DOHH2 (cell line): ENCODE measurements around the gene NKX3-2.
"Not testable (repeated sequence)": the region's sequence is repeated elsewhere in the genome, so short reads cannot be mapped to it uniquely, and the experiment has no call there.

Experiments used
- H3F3A ChIP-seq: fragments of 200-600 bp; sonication (generic), shearing (Covaris generic); 2 replicates; pipeline ENCODE4 v1.6.0; 2016; ENCODE audit warnings: antibody characterized with exemption, mild to moderate bottlenecking; ENCODE audit not compliant: control insufficient read depth, insufficient read depth
- H3K27ac ChIP-seq: fragments of 200-600 bp; sonication (generic); 2 replicates; pipeline ENCODE4 v1.5.1; 2014; ENCODE audit warnings: low read depth, mild to moderate bottlenecking, low read length, moderate library complexity
- H3K27me3 ChIP-seq: fragments of 200-600 bp; sonication (generic); 2 replicates; pipeline ENCODE4 v1.6.1; 2014; ENCODE audit warnings: mild to moderate bottlenecking, low read length, mixed read lengths; ENCODE audit not compliant: control insufficient read depth
- H3K36me3 ChIP-seq: fragments of 200-600 bp; sonication (generic); 2 replicates; pipeline ENCODE4 v1.6.1; 2014; ENCODE audit warnings: mild to moderate bottlenecking, low read length, moderate library complexity, mixed read lengths; ENCODE audit not compliant: control insufficient read depth
- H3K4me1 ChIP-seq: fragments of 200-600 bp; sonication (generic); 2 replicates; pipeline ENCODE4 v1.6.1; 2014; ENCODE audit warnings: mild to moderate bottlenecking, low read length, mixed read lengths; ENCODE audit not compliant: control insufficient read depth
- H3K4me2 ChIP-seq: fragments of 200-600 bp; sonication (generic); 2 replicates; pipeline ENCODE4 v1.6.0; 2014; ENCODE audit warnings: mild to moderate bottlenecking, low read length, moderate library complexity
- H3K4me3 ChIP-seq: fragments of 200-600 bp; sonication (generic); 2 replicates; pipeline ENCODE4 v1.5.1; 2014; ENCODE audit warnings: mild to moderate bottlenecking, low read length, mixed read lengths
- H3K79me2 ChIP-seq: fragments of 200-600 bp; sonication (generic); 2 replicates; pipeline ENCODE4 v1.6.1; 2014; ENCODE audit warnings: mild to moderate bottlenecking, low read length, mixed read lengths; ENCODE audit not compliant: control insufficient read depth
- H3K9me2 ChIP-seq: fragments of 200-600 bp; sonication (generic); replicated peaks from 2 replicates; pipeline ENCODE4 v1.6.1; 2014; ENCODE audit warnings: mild to moderate bottlenecking, low read length, mixed read lengths; ENCODE audit not compliant: control insufficient read depth
- H3K9me3 ChIP-seq: fragments of 200-600 bp; sonication (generic); 2 replicates; pipeline ENCODE4 v1.6.1; 2014; ENCODE audit warnings: antibody characterized with exemption, low read length, mixed read lengths; ENCODE audit not compliant: control insufficient read depth, insufficient read depth
- H4K20me1 ChIP-seq: fragments of 200-600 bp; sonication (generic); 2 replicates; pipeline ENCODE4 v1.6.0; 2014; ENCODE audit warnings: low read depth, mild to moderate bottlenecking, antibody characterized with exemption, low read length, moderate library complexity; ENCODE audit not compliant: control insufficient read depth, insufficient read depth
- EZH2phosphoT487 ChIP-seq: fragments of 200-600 bp; sonication (generic); IDR thresholded peaks from 2 replicates; pipeline ENCODE4 v1.6.1; 2017; ENCODE audit warnings: borderline replicate concordance, mild to moderate bottlenecking, antibody characterized with exemption, low read length, moderate library complexity, mixed read lengths
- TF ChIP-seq, protein P1 (sequence below): fragments of 200-600 bp; sonication (generic); IDR thresholded peaks from one replicate; pipeline ENCODE4 v1.5.1; 2014; ENCODE audit warnings: antibody characterized with exemption, mild to moderate bottlenecking, low read depth, low read length; ENCODE audit not compliant: poor library complexity, severe bottlenecking

Gene NKX3-2

DNA sequence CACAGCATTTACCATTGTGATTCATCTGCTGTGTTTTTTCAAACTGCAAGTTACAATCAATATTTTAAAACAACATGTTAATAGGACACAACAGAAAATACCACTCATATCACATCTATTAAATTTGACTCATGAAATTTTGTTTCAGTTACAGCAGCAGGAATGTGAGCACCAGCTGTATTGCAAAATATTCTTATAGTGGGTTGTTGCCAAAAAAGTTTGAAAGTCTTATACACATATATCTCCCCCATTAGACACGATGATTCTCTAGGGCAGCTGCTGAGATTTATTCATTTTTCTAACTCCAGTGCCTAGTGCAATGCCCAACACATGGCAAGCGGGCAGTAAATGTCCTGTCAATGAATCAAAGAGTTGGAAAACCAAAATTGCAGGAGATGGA lies 26.6 kb upstream of the NKX3-2 start:
- Histone ChIP-seq H3K4me2 (no peak overlapping the region), H3K27me3 (no peaks in the 10 kb centered on the region), H4K20me1 (no peaks in the 10 kb centered on the region), H3K9me2 (no peaks in the 10 kb centered on the region), H3K27ac (no peak overlapping the region), H3K9me3 (no peaks in the 10 kb centered on the region), H3K79me2 (no peaks in the 10 kb centered on the region), H3K4me1 (no peaks in the 10 kb centered on the region), H3K36me3 (peaks cover 60% of the 10 kb centered on the region), H3K4me3 (no peak overlapping the region), H3F3A (no peaks in the 10 kb centered on the region)
- TF ChIP-seq, protein P1, sequence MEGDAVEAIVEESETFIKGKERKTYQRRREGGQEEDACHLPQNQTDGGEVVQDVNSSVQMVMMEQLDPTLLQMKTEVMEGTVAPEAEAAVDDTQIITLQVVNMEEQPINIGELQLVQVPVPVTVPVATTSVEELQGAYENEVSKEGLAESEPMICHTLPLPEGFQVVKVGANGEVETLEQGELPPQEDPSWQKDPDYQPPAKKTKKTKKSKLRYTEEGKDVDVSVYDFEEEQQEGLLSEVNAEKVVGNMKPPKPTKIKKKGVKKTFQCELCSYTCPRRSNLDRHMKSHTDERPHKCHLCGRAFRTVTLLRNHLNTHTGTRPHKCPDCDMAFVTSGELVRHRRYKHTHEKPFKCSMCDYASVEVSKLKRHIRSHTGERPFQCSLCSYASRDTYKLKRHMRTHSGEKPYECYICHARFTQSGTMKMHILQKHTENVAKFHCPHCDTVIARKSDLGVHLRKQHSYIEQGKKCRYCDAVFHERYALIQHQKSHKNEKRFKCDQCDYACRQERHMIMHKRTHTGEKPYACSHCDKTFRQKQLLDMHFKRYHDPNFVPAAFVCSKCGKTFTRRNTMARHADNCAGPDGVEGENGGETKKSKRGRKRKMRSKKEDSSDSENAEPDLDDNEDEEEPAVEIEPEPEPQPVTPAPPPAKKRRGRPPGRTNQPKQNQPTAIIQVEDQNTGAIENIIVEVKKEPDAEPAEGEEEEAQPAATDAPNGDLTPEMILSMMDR: no peak
- TF ChIP-seq EZH2phosphoT487: no peak

DNA sequence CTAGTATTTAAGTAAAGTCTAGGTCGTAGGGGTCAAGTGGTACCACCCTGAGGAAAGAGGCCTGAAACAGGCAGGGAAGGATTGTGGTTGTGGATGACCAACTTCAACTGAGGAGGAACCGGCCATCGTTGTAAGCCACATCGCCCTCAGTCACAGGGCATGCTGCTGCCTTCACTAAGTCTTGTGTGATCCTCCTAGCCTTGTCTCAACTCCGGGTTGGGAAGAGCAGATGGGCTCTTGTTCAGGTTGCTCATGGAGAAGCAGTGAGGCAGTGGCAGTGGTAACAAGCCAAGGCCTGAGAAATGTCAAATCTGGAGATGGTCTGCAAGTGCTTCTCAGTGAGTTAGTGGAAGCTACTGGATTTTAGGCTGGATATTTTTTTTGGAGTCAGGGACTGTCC lies 22.8 kb upstream of the NKX3-2 start:
- no peak for TF ChIP-seq EZH2phosphoT487
- TF ChIP-seq, protein P1: no peak
- Histone ChIP-seq H3K36me3 (peaks cover 37% of the 10 kb centered on the region), H3K79me2 (no peaks in the 10 kb centered on the region), H3K27ac (no peak overlapping the region), H3K9me2 (no peaks in the 10 kb centered on the region), H3F3A (no peaks in the 10 kb centered on the region), H3K4me1 (no peaks in the 10 kb centered on the region), H3K4me3 (no peak overlapping the region), H3K9me3 (no peaks in the 10 kb centered on the region), H4K20me1 (no peaks in the 10 kb centered on the region), H3K27me3 (no peaks in the 10 kb centered on the region), H3K4me2 (no peak overlapping the region)

DNA sequence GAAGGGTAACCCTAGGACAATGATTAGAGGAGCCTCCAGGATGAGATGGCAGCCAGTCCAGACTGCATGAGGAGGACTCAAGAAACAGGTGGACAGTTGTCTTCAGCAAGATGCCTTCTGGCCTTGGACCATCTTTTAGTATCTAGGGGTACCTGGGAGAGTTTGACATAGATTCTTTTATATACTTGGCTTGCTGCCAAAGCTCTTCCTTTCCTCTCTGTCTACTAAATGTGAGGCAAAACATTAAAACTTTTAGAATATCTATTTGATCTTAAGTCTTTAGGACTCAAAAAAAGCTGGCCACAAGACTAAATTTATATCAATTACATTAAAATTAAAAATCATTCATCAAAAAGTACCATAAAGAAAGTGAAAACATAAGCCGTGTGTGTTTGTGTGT lies 18.6 kb upstream of the NKX3-2 start:
- Histone ChIP-seq H3K4me2 (no peak overlapping the region), H3K9me3 (no peaks in the 10 kb centered on the region), H3F3A (no peaks in the 10 kb centered on the region), H3K36me3 (no peaks in the 10 kb centered on the region; the same call in 1 of the 2 replicates), H3K9me2 (no peaks in the 10 kb centered on the region), H3K79me2 (no peaks in the 10 kb centered on the region), H3K27me3 (no peaks in the 10 kb centered on the region), H4K20me1 (no peaks in the 10 kb centered on the region), H3K4me3 (no peak overlapping the region), H3K27ac (no peak overlapping the region), H3K4me1 (no peaks in the 10 kb centered on the region)
- TF ChIP-seq, protein P1: no peak
- TF ChIP-seq EZH2phosphoT487: no peak

DNA sequence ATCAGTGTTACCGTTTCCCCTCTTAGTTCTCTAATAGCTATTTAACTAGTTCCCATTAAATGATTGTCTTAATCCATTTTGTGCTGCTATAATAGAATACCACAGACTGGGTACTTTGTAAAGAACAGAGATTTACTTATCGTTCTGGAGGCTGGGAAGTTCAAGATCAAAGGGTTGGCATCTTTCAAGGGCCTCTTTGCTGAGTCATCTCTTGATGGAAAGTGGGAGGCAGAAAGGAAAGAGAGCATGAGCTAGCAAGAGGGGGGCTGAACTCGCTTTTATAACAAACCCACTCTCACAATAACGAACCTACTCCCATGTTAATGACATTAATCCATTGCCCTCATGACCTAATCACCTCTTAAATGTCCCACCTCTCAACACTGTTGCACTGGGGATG lies 17.4 kb upstream of the NKX3-2 start:
- no peaks in the 10 kb centered on the region for H3K27me3 ChIP-seq
- H3K79me2 ChIP-seq: no peaks in the 10 kb centered on the region
- H3K4me1 ChIP-seq: no peaks in the 10 kb centered on the region
- H3K36me3 ChIP-seq: no peaks in the 10 kb centered on the region
- H3K27ac ChIP-seq: no peak overlapping the region
- no peak overlapping the region for H3K4me2 ChIP-seq
- no peaks in the 10 kb centered on the region for H3K9me3 ChIP-seq
- no peaks in the 10 kb centered on the region for H3K9me2 ChIP-seq
- TF ChIP-seq, protein P1: no peak
- no peak for TF ChIP-seq EZH2phosphoT487
- no peak overlapping the region for H3K4me3 ChIP-seq
- H4K20me1 ChIP-seq: no peaks in the 10 kb centered on the region
- H3F3A ChIP-seq: no peaks in the 10 kb centered on the region

DNA sequence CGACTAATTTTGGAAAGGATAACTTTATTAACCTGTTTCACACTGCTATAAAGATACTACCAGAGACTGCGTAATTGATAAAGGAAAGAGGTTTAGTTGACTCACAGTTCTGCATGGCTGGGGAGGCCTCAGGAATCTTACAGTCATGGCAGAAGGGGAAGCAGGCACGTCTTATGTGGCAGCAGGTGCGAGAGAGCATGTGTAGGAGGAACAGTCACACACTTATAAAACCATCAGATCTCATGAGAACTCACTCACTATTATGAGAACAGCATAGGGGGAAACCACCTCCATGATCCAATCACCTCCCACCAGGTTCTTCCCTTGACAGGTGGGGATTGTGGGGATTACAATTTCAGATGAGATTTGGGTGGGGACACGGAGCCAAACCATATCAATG lies 15.8 kb upstream of the NKX3-2 start:
- not testable (repeated sequence) for H4K20me1 ChIP-seq, H3F3A ChIP-seq, H3K79me2 ChIP-seq

More for the DNA sequence above, 15.8 kb upstream of the NKX3-2 start:
- H3K9me2 ChIP-seq, H3K27me3 ChIP-seq, H3K4me2 ChIP-seq, H3K36me3 ChIP-seq, H3K4me1 ChIP-seq, H3K9me3 ChIP-seq, H3K27ac ChIP-seq, H3K4me3 ChIP-seq: not testable (repeated sequence)
